GM19240 (cell line): ENCODE data around the gene NOTCH2.
"Not testable (repeated sequence)": the region's sequence is repeated elsewhere in the genome, so short reads cannot be mapped to it uniquely, and the experiment has no call there.

Experiments used
- DNase-seq: peaks from one replicate; pipeline ENCODE4 v3.0.0; 2011; ENCODE audit warnings: low spot score; ENCODE audit not compliant: insufficient read length

NOTCH2 gene

DNA sequence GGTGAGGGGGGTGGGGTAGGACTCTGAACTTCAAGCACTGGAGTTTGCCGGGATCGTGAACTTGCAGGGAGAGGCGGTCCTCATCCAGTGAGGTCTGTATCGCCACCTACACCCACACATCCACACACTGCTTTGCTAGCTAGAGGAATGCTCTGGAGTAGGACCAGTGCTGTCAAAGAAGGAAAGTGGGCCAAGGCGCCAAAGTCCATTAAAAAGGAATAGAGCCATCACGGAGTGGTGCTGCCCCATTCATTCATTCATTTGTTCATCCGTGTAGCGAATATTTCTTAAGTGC is 405 bp upstream of the NOTCH2 start:
- DNase-seq = not testable (repeated sequence)

DNA sequence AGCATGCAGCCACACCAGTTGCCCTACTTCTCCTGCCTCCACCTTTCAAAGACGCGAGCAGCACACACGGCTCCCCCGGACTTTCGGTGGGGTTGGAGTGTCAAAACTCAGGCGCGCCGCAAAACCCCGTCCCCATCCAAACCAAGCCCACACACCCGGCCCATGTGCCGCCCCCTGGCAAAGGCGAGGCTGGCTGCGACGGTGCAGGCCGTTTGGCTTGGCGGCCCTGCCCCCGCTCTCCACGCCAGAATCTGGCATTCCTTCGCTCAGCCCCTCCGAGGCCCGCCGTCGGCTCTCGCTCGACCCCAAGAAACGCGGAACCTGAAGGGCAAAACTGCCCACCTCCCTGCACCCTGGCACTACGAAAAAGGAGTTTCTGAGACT is 787 bp downstream of the NOTCH2 start:
- not testable (repeated sequence) for DNase-seq

DNA sequence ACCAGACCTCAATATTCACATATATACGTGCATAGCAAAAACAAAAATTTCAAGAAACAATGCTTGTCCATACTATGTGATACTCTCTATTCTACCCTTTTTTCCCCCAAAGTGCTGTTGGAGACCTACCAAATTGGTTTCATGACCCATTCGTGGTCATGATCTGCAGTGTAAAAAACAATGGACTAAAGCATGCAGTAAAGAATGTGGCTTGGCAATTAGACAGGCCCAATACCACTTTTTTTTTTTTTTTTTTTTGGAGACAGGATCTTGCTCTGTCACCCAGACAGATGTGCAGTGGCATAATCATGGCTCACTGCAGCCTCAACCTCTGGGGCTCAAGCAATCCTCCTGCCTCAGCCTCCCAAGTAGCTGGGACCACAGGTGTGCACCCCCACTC is 21.3 kb downstream of the NOTCH2 start:
- not testable (repeated sequence) for DNase-seq

DNA sequence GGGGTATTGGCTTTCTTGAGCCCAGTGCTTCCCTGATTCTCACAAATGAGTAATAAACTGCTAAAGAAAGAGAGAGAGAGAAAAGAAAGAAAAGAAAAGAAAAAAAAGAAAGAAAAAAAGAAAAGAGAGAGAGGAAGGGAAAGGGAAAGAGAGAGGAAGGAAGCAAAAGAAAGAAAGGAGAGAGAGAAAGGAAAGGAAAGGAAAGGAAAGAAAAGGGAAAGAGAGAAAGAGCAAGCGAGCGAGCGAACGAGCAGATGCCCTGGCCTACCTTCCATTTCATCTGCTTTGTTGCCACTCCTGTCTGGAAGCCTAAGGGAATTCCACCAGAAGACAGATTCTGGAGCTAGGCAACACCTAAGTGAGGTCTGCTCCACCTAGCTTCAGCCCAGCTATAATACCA is 27.7 kb downstream of the NOTCH2 start:
- not testable (repeated sequence) for DNase-seq

DNA sequence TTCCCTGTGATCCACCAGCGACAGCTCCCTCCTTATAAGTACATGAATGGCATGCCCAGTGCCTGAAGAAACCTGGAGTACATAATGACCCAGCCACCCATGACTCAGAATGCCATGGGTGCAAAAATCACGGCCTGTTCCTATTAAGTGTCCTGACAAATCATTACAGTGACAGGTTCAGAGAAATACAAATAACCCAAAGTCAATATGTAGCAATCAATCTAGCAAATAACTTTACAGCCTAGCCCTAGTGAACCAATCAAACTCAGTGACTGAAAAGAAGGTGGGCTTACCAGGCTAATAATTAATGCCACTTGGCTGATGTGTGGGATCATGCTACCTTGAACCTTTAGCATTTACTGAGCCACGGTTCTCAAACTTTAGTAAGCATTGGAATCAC is 37.2 kb downstream of the NOTCH2 start:
- not testable (repeated sequence) for DNase-seq

DNA sequence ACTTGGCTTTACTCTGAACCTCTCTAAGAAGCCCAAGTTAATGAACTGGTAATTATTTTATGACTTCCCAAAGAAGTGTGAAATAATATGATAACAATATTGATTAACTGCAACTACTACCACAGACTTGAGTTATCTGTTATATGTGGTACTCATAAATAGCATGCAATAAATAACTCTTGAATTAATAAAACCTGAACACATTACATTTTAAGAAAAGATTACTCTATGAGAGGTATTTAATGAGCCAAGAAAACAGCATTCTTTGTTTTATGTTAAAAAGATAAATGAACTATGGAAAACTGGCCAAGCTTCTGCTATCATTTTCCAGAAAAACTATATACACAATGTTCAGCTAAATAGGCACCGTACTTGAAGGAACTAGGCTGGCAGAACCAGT is 45.7 kb downstream of the NOTCH2 start:
- not testable (repeated sequence) for DNase-seq

DNA sequence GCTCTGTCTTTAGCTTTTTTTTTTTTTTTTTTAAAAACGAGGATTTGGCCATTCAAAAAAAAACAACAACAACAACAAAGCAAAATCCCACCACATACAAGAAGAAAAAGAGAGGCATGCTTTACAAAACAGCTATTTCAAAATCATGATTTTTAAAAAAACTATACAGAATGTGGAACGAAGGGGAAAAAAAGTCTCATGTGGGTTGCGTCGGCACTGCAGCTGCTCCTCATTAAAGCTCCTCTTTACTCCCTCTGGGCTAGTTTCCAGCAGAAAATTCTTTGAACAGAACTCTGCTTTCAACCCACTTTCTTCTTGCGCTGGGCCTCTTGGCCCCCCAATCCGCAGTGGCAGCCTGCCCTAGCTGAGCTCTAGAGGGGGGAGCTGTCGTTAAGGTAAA is 54.5 kb downstream of the NOTCH2 start:
- not testable (repeated sequence) for DNase-seq

DNA sequence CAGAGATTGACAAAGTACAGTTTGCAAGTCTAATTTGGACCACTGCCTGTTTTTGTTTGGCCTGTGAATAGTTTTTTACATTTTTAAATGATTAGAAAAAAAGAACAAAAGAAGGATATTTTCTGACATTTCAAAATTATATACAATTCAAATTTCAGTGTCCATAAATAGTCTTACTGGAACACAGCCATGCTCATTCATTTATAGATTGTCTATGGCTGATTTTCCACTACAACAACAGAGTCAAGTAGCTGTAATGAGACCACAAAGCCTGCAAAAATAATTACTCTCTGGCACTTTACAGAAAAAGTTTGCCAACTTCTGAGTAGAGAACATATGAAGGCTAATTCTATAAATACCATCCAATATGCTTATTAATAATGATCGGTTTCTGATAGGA is 61.1 kb downstream of the NOTCH2 start:
- not testable (repeated sequence) for DNase-seq

DNA sequence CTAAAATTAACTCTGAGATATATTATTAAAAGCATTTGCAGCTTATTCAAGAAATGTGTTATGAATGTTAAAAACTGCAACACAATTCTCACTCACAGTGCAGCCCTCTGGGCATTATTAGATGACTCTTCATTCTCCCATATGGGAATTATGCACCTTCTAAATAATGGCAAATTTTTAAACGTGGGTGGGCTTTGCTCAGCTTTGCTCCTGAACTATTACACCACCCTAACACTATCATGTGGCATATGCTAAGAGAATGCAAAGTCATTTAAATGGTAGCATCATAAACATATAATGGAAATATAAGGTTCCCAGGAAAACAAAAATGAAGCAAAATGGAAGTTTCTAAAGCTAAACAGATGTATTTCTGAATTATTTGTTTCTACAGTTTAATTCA is 61.6 kb downstream of the NOTCH2 start:
- DNase-seq = not testable (repeated sequence)

DNA sequence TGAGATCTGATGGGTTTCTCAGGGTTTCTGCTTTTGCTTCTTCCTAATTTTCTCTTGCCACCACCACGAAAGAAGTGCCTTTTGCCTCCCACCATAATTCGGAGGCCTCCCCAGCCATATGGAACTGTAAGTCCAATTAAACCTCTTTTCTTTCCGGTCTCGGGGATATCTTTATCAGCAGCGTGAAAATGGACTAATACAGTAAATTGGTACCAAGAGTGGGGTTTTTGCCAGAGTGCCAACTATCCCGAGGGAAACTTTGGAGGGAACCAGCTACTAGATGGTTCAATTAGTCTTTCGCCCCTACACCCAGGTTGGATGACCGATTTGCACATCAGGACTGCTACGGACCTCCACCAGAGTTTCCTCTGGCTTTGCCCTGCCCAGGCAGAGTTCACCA is 68.4 kb downstream of the NOTCH2 start:
- not testable (repeated sequence) for DNase-seq

DNA sequence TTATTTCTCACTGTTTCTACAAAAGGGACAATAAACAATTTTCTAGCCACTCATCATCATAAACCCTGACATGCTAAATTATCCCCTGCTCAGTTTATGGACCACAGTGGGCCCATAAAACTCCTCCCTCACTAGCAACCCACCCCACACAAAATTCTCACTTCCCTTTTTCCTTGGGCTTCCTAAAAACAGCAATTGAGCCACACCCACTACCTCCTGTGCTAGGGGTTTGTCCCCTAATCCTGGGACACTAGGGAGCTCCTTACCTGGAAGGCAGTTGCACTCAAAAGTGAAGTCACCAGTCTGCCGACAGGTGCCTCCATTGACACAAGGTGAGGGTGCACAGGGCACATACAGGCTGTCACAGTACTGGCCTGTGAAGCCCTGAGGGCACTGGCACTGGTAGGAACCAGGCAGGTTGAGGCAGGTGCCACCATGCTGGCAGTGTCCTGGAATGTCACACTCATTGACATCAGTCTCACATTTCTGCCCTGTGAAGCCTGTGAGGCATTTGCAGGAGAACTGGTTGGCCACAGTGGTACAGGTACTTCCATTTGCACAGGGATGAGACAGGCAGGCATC is 72.6 kb downstream of the NOTCH2 start:
- not testable (repeated sequence) for DNase-seq

DNA sequence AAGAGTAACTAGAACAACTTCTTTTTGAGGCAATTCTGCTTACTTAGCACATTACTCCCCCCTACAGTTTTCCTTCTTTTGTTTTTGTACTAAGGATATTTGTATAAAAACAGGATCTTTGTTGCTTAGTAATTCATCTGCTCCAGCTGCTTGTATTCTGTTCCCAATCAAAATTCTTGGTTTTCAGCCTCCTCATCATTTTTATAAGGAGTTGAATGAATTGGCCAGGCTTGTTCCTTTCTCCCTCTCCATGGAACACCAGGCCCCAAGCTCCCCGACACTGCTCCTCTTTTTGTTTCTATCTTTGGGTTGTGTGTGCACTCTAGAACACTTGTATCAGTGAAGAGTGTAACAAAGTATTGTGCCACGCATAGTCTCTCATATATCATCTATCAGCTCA is 73.5 kb downstream of the NOTCH2 start:
- DNase-seq = not testable (repeated sequence)

DNA sequence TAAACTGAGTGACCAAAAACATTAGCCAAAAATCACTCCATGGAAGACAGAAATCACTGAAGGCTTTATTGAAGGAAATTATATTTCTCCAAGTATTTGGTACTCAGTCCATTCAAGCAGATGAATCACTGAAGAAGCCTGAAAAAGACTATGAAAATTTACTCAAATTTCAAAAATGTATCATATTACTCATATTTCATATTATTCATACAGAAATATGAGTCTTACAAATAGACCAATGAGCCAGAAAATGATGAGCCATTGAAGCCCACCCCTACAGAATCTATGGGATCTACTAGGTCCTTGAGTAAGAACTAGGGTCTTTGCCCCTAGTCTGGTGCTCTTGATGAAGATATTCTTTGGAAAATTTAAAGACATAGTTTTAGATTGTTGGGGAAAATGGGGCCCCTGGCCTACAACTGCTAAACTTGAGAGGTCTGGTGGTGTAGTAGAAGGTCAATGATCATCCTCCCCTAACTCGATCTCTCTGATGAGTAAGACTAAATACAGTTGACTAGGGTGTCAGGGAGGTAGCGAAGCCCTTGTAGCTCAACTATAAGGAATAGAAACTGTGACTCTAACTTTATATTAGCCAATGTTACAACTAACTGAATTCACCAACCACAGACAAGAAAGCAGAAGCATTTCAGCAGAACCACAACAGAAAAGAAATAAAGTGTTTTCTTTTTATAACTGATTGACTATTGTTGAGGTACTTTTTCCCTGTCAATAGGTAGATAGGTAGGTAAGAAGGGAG is 81.0 kb downstream of the NOTCH2 start:
- DNase-seq = no peak

DNA sequence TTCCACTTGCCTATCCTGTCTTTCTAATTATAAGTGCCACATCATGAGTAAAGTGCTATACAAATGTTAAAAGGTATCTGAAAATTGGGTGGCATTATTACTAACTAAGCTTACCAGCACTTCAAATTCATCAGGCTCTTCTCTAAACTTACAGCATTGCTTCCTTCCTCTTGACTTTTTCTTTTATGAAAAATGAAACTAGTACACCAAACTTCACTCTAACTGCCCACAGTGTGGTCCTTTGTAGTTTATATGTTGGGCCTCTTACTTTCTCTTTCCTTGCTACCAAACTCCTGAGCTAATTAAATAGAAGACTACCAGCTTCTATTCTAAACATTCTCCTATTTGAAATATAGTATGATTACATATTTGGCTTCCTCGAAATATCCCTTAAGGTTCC is 81.8 kb downstream of the NOTCH2 start:
- no peak for DNase-seq

DNA sequence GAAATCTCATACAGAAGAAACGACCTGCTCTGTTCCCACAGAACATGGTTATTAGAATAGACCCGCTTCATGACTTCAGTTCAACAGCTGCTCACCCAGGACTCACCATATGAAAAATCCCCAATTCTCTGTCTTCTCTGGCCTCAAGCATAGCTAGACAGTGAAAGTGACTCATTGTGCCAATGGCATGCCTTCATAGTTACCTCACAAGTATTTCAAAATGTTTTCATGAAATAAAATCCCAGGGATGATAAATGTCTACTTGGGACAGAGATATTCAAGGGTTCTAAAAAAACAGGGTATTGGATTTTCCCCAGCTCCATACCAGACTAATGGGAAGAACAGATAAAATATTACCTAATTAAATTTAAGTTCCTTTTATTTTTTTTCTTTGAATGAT is 82.3 kb downstream of the NOTCH2 start:
- DNase-seq = no peak

DNA sequence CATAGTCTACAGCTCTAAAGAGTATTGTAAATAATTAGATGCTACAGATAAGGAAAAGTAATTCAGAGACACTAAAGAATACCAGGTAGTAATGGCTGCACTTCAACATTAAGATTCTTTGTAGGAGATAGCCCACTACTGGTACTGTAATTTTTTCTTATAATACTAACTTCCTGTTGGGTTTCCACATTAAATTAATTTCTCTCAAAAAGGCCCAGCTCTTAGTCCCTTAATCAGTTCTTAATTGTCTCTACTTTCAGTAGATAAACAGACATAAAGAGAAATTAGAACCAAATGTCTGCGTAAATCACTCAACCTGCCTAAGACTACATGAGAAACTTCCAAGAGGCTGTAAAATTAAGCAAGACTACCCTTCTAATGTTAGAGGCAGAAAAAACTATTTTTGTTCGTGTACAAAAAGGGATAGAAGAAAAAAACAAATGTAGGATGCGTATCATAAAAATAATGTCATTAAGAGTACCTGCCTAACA is 83.4 kb downstream of the NOTCH2 start:
- DNase-seq = no peak

DNA sequence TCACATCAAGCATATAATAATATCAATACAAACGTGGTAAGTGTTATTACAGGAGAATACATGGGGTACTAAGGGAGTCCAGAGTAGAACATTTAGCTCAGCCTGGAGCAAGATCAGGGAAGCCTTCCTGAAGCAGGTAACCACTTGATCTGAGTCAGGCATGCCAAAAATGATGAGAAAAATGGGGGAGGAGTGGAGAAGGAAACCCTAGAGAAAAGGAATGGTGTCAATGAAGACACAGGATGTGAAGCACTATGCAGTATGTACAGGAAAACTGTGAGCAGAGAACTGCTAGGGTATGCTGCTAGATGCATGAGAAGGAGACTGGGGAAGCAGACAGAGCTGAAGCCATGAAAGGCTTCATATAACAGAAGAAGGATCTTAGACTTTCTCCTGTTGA is 84.7 kb downstream of the NOTCH2 start:
- no peak for DNase-seq

DNA sequence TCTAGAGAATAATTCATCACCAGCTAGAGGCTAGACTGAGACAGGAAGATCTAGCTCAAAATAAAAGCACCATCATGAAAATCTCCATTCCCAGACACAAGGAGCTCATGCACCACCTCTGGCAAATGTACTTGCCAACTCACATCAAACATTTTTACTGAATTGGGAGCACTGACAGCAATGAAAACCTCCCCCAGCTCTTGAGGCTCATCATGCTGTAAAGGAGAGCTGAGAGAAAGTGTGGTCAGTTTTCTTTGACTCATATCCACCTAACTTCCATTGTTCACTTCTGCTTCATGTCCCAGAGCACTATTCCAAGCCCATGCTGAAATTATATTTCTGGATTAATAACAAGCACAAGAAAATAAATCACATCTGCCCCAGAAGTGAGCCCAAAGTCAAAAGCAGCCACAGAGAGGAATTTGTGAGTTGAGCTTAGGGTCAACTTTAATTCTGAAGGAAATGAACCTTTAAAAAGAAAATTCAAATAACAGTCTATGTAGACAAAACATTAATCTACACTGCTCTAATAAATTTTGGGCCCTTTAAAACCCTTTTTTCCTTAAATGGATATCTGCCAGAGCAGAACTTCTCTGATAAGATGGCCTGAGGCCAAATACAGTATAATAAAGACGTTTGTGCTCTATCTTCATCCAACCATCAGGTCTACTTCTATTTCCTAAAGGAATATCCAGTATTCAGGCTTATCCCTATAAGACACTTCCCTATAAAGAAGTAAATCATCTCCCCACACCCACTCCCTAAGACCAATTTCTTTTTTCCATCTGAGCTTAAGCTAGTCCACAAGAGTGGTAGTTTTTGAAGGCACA is 87.3 kb downstream of the NOTCH2 start:
- no peak for DNase-seq

DNA sequence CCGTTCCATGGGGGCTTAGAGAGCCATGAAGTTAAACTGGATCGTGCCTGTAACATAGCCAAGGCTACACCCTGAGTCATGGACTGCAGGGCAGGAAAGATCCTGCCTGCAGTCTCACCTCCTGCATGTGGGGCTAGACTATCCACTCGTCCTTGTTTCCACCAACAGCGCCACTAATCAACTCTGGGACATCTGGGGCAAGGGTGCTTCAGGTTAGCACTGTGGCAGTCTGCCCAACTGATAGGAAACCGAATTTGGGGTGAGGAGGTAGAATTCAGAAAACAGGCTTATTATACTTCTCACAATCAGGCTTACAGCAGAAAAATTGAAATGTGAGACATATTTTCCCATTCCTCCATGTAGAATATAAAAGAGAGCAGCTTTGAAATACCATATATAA is 88.0 kb downstream of the NOTCH2 start:
- DNase-seq = no peak

DNA sequence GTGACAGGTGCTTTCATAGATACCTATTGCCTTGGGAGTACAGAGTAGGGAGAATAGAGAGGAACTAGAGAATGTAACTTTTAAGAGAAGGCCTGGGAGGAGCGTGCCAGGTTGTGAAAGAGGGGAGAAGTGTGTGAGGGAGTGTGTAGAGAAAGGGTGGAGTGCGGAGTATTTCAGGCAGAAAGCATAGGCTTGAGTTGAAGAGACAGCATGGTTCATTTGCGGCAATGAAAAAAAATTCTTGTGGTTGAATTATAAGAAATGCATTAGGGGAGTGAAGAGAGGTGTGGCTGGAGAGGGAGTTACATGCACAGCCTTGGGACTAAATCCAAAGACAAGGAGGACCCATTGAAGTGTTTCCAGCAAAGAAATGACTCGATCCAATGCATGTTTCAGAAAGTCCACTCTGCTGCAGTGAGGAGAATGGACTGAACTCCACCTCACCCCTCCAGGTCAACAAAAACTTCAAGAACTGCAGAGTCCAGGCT is 91.4 kb downstream of the NOTCH2 start:
- DNase-seq = no peak

DNA sequence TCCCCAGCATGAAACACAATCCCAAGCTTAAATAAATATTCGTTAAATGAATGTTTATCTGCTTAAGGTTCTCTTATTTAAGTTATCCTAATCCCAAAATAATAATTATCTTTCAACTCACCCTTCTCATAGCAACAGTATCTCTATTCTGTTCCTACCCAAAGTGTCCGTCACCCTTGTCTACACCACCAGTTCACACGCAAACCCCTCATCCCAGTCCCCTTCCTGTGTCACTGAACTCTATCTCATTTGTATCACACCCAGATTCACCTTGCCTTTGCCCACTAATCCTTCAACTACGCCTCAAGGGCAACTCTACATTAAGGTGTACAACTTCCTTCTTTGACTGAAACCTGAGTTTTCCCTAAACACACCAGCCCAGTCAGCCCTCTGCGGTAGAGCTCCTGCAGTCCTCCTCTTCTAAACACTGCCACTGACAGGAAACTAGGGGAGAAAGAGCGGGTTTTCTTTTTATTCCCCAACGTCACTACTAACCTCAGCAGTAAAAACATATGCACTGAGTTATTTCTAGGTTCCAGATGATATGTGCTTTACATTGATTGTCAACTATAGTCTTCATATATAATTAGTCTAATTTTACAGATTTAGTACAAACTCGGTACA is 92.2 kb downstream of the NOTCH2 start:
- DNase-seq = not testable (repeated sequence)
